ENCODE measurements around the gene CASS4.
"Not testable (repeated sequence)": the region's sequence is repeated elsewhere in the genome, so short reads cannot be mapped to it uniquely, and the experiment has no call there.

The CASS4 gene

DNA sequence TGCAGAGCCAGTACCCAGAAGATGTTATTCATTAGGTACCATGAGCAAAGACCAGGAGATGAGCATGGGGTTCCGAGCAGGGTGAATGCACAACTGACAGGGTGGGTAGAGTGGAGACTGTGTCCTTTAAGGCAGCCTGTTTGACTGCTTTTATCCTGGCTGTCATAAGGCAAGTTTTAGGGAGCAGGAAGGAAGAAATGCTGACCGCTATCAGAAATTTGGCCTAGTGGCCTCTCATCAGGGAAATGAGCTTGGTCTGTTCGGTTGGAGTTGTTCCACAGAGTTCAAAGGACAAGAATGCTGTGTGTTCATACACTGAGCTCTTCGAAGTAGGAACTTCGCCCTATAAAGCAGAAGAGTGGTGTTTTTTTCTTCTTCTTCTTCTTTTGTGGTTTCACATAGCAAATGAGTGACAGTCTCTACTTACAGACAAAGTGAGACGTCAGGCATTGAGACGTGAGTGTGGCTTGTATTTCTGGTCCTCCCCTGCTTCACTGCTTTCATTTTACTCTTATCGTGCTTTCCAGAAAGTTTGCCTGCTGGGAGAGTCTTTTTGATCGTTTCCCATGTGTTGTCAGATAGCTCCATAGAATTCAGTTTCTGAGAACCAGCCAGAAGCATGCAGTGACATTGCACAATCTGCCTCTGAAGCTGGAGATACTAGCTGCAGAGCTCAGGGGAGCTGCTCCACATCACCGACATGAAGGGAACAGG, at the start of gene CASS4:
CASS4 (plus strand) TSS at position 502 of the 714 bp plus-strand sequence; CDS start at position 701, 199 bp downstream.
- no peak for DNase-seq (ENCODE audit: low read depth in 2 of 2)

- DNase-seq (ENCODE audit: low read depth in 2 of 2) = no peak
These were observed 49.1 kb upstream of the CASS4 start for GRCh38 chr20:56362833-56363413.

DNA sequence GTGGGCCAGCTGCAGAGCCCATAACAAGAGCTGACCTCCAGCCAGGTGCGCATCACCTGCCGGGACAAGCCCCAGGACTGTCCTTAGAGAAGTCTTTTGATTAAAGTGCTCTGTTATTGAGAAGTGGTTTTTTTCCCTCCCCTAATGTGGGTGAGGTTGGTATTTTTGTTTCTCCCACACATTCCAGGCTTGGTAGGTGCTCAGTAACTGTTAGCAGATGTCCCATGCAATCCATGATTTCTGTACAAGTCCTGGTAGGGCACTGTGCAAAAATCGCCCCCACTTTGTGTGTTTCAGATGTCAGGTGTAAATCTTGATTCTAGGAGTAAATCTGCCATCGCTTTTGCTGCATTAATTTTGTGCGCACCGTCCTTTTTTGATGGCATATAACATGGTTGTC, 48.6 kb upstream of the CASS4 start:
- no peak for DNase-seq (ENCODE audit: low read depth in 2 of 2)

GRCh38 chr20:56368351-56369134, 43.5 kb upstream of the CASS4 start:
- no peak for DNase-seq (ENCODE audit: low read depth in 2 of 2)

DNA sequence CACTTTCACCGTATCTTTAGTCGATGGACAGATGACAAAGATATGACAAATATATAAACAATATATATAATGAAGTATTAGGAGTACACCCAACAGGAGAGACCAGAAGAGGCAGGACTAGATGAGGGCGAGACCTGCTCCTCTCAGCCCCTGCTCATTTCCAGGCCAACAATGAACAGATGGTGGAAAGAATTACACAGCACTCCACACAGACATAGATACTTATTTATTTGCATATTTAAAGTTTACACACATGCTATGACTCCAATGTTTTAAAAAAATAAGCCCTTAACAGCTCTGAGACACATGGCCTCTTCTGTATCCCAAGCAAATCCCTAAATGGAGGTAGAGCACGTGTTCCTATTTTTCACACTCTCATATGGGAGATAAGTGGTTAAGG, 42.9 kb upstream of the CASS4 start:
- no peak for DNase-seq (ENCODE audit: low read depth in 2 of 2)

DNA sequence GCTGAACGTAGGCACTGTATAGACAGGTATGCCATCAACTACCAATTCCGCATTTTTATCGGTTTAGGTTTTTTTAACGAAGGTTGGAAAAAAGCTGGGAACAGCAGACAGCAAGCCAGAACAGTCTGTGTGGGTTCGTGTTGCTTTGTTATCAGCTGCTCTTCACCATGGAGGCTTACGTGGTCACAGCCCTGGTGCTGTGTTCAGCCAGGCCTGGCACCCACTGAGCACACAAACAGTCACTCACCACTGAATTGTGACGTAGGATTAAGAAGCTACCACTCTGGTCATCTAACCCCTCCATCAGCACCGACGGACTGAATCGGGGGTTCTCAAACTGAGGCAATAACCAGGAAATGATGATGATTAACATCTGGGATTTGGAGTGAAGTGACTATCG, 40.1 kb upstream of the CASS4 start:
- no peak for DNase-seq (ENCODE audit: low read depth in 2 of 2)

GRCh38 chr20:56372850-56373249, 39.2 kb upstream of the CASS4 start:
- no peak for DNase-seq (ENCODE audit: low read depth in 2 of 2)

- DNase-seq (ENCODE audit: low read depth in 2 of 2) = no peak
These were observed 38.1 kb upstream of the CASS4 start for GRCh38 chr20:56373942-56374341.

- DNase-seq (ENCODE audit: low read depth in 2 of 2) = no peak
These were observed 35.7 kb upstream of the CASS4 start for GRCh38 chr20:56376331-56376730.

- no peak for DNase-seq (ENCODE audit: low read depth in 2 of 2)
These were observed 33.7 kb upstream of the CASS4 start for GRCh38 chr20:56378386-56378785.

- DNase-seq (ENCODE audit: low read depth in 2 of 2) = no peak
These were observed 31.7 kb upstream of the CASS4 start for GRCh38 chr20:56380375-56380774.

DNA sequence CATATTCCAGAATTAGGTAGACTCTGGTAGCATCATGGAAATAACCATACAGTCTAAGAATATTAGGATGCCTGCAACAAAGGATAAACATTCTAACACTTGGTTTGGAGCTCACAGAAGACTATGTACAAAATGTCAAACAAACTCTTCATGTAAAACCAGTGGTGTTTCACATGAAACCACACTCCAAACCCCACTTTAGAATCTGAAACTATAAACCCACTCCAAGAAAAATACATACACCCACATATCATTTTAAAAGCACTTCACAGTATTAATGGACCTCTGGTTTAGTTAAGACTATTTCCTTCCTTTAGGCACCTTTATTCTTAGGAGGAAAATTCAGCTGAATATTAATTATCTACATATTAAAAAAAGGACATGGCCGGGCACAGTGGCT, 30.6 kb upstream of the CASS4 start:
- DNase-seq (ENCODE audit: low read depth in 2 of 2) = no peak

GRCh38 chr20:56382696-56383095, 29.4 kb upstream of the CASS4 start:
- DNase-seq (ENCODE audit: low read depth in 2 of 2) = no peak

DNA sequence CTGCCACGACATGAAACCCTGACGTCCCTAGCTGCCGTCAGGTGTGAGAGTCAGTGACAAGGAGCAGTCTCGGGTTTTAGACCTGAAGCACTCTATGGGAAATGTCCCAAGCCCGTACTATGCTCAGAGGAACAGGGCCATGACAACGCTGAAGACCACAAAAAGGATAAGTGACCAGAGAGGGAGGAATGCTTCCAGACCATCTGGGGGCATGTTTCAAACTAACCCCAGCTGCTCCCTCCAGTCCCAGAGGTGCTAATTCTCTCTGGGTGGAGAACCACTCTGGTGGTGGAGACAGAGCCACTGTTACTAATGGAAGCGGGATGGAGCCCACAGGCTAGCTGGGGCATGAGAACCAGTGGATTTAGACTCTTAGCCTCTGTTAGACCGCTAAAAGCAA, 28.7 kb upstream of the CASS4 start:
- no peak for DNase-seq (ENCODE audit: low read depth in 2 of 2)

DNA sequence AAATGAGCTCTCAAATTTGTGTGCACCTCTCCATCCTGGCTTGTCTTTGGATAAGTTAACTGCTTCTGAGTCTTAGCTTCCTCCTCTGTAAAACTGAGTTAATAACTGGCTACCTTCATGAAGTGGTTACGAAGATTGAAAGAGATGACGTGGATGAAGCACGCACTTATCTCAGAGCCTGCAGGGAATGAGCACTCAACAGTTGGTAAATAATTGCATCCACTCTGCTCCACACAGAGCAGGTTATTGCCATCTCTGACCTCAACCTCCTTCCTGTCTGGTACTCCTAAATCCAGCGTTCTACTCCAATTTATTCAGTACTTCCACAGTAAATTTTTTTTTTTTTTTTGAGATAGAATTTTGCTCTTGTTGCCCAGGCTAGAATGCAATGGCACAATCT, 26.9 kb upstream of the CASS4 start:
- no peak for DNase-seq (ENCODE audit: low read depth in 2 of 2)

- no peak for DNase-seq (ENCODE audit: low read depth in 2 of 2)
These were observed 25.8 kb upstream of the CASS4 start for GRCh38 chr20:56386219-56386618.

- no peak for DNase-seq (ENCODE audit: low read depth in 2 of 2)
These were observed 23.2 kb upstream of the CASS4 start for GRCh38 chr20:56388882-56389281.

DNA sequence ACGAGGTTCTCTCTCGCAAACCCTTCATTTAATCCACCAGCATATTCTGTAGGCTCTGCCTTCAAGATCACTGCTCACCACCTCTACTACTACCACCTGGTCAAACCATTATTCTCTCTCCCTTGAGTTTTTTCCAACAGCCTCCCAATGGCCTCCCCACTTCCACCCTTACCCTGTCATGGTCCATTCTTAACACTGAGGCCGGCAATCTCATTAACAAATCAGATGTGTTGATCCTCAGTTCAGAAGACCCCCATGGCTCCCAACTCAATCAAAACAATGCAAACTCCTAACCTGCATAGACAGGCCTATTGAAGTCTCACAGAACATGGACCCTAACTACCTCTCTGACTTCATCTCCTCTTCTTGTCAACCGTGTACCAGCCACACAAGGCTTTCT, 22.3 kb upstream of the CASS4 start:
- DNase-seq (ENCODE audit: low read depth in 2 of 2) = no peak

GRCh38 chr20:56390396-56390795, 21.7 kb upstream of the CASS4 start:
- DNase-seq (ENCODE audit: low read depth in 2 of 2) = not testable (repeated sequence)

DNA sequence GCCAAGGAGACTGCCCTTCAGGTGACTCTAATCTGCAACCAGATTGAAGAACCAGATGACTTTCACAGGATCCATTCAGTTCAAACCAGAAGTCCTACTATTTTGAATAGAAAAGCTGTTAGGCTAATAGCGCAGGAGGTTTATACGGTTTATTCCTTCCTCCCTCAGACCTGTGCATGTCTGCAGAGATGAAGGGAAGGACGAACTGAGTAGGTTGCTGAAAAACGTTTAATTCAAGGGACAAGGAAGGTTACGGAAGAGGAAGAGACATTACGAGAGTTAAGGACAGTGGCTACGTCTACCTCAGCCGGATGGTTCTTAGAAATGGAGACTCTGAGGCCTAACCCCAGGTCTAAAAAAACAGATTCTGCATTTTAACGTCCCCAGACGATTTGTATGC, 21.0 kb upstream of the CASS4 start:
- DNase-seq (ENCODE audit: low read depth in 2 of 2) = no peak

- no peak for DNase-seq (ENCODE audit: low read depth in 2 of 2)
These were observed 20.4 kb upstream of the CASS4 start for GRCh38 chr20:56391596-56392131.

DNA sequence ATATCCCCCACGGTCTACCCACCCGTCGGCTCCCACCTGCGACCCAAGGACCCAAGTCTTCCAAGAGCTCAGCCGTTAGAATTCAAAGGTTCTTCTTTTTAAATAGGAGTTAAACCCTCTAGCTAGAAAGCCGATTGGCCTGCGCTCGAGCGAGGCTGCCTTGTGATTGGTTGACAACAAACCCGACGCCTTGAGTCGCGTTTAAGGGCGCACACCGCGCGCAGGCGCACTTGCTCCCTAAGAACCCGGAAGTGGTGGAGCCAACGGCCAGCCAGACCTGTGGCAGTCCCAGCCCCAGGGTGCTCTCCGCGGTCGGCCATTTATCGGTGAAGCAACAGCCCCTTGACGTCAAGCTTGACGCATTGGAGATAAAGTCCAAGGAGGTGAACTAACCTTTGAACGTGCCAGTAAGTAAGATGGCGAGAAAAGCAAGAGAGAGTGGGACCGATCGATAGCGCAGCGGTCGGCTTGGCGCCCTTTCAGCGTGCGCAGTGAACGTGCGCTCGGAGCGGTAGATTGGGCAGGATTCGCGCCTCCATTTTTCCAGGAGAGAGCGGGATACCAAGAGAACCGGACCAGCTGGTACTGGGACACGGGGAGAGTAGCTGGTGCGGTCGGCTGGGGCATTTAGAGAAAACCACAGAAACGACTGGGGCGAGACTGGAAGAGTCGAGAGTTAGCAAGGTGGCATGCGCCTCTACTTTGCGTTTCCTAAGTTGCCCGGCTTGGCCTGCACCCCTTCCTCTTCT, 19.8 kb upstream of the CASS4 start, which contains the start of the genes AURKA and CSTF1:
AURKA (minus strand) TSS at position 84 of the 749 bp plus-strand sequence. CDS start 4,018 bp downstream, outside the sequence.
CSTF1 (plus strand) TSS at position 514 of the 749 bp plus-strand sequence. CDS start 2,908 bp downstream, outside the sequence.
- DNase-seq (ENCODE audit: low read depth in 2 of 2) = peak; percentile 98 to 99
